OCI-LY3 (cell line): ENCODE data around the gene ARSG.

ENCODE experiments used
- H2AFZ ChIP-seq: fragments of 200-600, 300-600 bp; shearing (Covaris generic); 2 replicates; pipeline ENCODE4 v1.6.0; 2014; ENCODE audit warnings: antibody characterized with exemption, low read depth, low read length
- H3K27ac ChIP-seq: fragments of 200-600, 300-600 bp; sonication (generic); 2 replicates; pipeline ENCODE4 v1.5.1; 2014; ENCODE audit warnings: mild to moderate bottlenecking, low read length, moderate library complexity, mixed read lengths
- H3K27me3 ChIP-seq: fragments of 200-600, 300-600 bp; sonication (generic); 2 replicates; pipeline ENCODE4 v1.6.1; 2014; ENCODE audit warnings: low read depth, low read length, mixed read lengths
- H3K36me3 ChIP-seq: fragments of 200-600, 300-600 bp; sonication (generic); replicated peaks from 2 replicates; pipeline ENCODE3; 2014; ENCODE audit warnings: low read depth, low read length, mixed read lengths
- H3K4me1 ChIP-seq: fragments of 300-600, 200-600 bp; sonication (generic); 2 replicates; pipeline ENCODE4 v1.6.1; 2014; ENCODE audit warnings: low read length, mixed read lengths
- H3K4me2 ChIP-seq: fragments of 200-600, 300-600 bp; sonication (generic); 2 replicates; pipeline ENCODE4 v1.6.1; 2014; ENCODE audit warnings: low read length, mixed read lengths
- H3K4me3 ChIP-seq: fragments of 300-600, 200-600 bp; sonication (generic); 2 replicates; pipeline ENCODE4 v1.5.1; 2014; ENCODE audit warnings: antibody characterized with exemption, mild to moderate bottlenecking, low read length, moderate library complexity
- H3K79me2 ChIP-seq: fragments of 300-600, 200-600 bp; shearing (Covaris generic); 2 replicates; pipeline ENCODE4 v1.6.1; 2014; ENCODE audit warnings: mild to moderate bottlenecking, low read length, mixed read lengths
- H3K9ac ChIP-seq: fragments of 300-600, 200-600 bp; shearing (Covaris generic); 2 replicates; pipeline ENCODE4 v1.6.0; 2014; ENCODE audit warnings: mild to moderate bottlenecking, low read length, moderate library complexity
- H3K9me3 ChIP-seq: fragments of 200-600, 300-600 bp; shearing (Covaris generic); 2 replicates; pipeline ENCODE4 v1.6.1; 2014; ENCODE audit warnings: low read length, mixed read lengths; ENCODE audit not compliant: insufficient read depth
- H4K20me1 ChIP-seq: fragments of 200-600, 300-600 bp; sonication (generic); 2 replicates; pipeline ENCODE4 v1.6.1; 2016; ENCODE audit warnings: low read length, mixed read lengths; ENCODE audit not compliant: insufficient read depth
- EZH2phosphoT487 ChIP-seq: fragments of 200-600 bp; shearing (Covaris generic); IDR thresholded peaks from 2 replicates; pipeline ENCODE4 v1.6.1; 2018; ENCODE audit warnings: antibody characterized with exemption, mixed run types, low read depth
- TF ChIP-seq, protein P1 (sequence below): fragments of 200-600, 300-600 bp; sonication (generic); IDR thresholded peaks from 2 replicates; pipeline ENCODE4 v1.5.1; 2014; ENCODE audit warnings: antibody characterized with exemption, low read length, low read depth

Gene ARSG

DNA sequence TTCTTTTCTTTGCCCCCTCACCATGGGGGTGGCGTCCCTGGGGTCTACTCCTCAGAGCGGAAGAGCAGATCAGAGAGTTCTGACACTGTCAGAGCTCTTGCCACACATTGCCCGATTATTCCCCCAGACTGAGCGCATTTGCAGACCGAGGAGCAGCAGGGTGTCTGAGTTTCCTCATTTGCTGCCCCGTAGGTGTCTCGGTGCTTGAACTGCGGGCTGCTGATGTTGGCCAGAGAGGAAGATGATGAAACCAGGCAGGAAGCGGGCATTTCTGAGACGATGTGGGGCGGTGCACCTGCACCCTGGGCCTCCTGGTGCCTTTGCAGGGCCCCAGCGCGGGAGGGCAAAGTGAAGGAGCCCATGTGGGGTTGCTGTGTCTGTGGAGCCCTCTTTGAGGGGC lies 55.2 kb downstream of the ARSG start:
- TF ChIP-seq, protein P1, sequence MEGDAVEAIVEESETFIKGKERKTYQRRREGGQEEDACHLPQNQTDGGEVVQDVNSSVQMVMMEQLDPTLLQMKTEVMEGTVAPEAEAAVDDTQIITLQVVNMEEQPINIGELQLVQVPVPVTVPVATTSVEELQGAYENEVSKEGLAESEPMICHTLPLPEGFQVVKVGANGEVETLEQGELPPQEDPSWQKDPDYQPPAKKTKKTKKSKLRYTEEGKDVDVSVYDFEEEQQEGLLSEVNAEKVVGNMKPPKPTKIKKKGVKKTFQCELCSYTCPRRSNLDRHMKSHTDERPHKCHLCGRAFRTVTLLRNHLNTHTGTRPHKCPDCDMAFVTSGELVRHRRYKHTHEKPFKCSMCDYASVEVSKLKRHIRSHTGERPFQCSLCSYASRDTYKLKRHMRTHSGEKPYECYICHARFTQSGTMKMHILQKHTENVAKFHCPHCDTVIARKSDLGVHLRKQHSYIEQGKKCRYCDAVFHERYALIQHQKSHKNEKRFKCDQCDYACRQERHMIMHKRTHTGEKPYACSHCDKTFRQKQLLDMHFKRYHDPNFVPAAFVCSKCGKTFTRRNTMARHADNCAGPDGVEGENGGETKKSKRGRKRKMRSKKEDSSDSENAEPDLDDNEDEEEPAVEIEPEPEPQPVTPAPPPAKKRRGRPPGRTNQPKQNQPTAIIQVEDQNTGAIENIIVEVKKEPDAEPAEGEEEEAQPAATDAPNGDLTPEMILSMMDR = no peak
- TF ChIP-seq EZH2phosphoT487 = no peak
- no peaks in the 10 kb centered on the region for H3K9me3 ChIP-seq
- no peaks in the 10 kb centered on the region for H3K36me3 ChIP-seq
- peak overlapping the region; percentile 85 for H3K4me2 ChIP-seq
- H3K4me3 ChIP-seq = peak overlapping the region; percentile 74
- H3K27ac ChIP-seq = peak overlapping the region; percentile 88
- H3K9ac ChIP-seq = peak overlapping the region; percentile 79
- no peaks in the 10 kb centered on the region for H4K20me1 ChIP-seq
- peaks cover 32% of the 10 kb centered on the region for H3K4me1 ChIP-seq
- H3K27me3 ChIP-seq = no peaks in the 10 kb centered on the region
- H2AFZ ChIP-seq = peak overlapping the region; percentile 86
- H3K79me2 ChIP-seq = no peaks in the 10 kb centered on the region

DNA sequence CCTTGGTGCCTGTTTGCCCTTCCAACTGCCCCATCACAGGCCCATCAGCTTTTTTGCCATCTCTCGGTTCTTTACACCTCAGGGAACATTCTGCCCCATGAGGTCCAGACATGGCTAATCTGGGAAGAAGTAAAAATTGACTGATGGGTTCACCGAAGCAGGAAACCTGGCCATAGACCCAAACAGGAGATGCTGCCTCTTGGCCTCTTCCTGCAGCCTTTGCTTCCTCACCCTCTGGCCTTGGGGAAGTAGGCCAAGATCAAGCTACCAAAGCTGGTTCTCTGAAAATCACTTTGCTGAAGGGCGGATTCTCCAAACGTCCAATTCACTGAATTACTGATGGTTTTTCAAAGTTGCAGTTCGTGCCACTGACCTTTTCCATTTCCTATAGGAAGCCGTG lies 56.1 kb downstream of the ARSG start:
- Histone ChIP-seq H3K9me3 (no peaks in the 10 kb centered on the region), H3K4me1 (peaks cover 32% of the 10 kb centered on the region), H2AFZ (no peak overlapping the region), H3K36me3 (no peaks in the 10 kb centered on the region), H4K20me1 (no peaks in the 10 kb centered on the region), H3K4me2 (no peak overlapping the region; the same call in 1 of the 2 replicates), H3K79me2 (no peaks in the 10 kb centered on the region), H3K4me3 (no peak overlapping the region), H3K9ac (no peak overlapping the region), H3K27me3 (no peaks in the 10 kb centered on the region), H3K27ac (0 out of 2 replicates have a peak overlapping the region, but pooled peaks have one; percentile 88)
- TF ChIP-seq, protein P1 = no peak
- TF ChIP-seq EZH2phosphoT487 = no peak

DNA sequence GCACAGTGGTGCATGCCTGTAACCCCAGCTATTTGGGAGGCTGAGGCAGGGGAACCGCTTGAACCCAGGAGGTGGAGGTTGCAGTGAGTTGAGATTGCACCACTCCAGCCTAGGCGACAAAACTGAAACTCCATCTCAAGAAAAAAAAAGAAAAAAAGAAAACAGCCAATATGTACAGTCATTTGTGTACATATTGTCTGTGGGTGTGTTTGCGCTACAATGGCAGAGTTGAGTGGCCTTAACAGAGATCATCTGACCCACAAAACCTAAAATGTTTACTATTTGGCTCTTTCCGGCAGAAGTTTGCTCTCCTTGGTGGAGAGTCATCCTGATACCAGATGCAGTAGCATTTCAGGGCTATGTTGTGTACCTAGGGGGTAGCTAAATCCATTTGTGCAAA lies 57.9 kb downstream of the ARSG start:
- H3K4me3 ChIP-seq = no peak overlapping the region
- TF ChIP-seq, protein P1 = no peak
- no peak for TF ChIP-seq EZH2phosphoT487
- H3K4me1 ChIP-seq = peaks cover 24% of the 10 kb centered on the region
- no peaks in the 10 kb centered on the region for H3K79me2 ChIP-seq
- no peaks in the 10 kb centered on the region for H3K9me3 ChIP-seq
- no peak overlapping the region for H2AFZ ChIP-seq
- no peak overlapping the region for H3K4me2 ChIP-seq
- no peak overlapping the region for H3K27ac ChIP-seq
- no peak overlapping the region for H3K9ac ChIP-seq
- H3K27me3 ChIP-seq = no peaks in the 10 kb centered on the region
- no peaks in the 10 kb centered on the region for H4K20me1 ChIP-seq
- no peaks in the 10 kb centered on the region for H3K36me3 ChIP-seq

DNA sequence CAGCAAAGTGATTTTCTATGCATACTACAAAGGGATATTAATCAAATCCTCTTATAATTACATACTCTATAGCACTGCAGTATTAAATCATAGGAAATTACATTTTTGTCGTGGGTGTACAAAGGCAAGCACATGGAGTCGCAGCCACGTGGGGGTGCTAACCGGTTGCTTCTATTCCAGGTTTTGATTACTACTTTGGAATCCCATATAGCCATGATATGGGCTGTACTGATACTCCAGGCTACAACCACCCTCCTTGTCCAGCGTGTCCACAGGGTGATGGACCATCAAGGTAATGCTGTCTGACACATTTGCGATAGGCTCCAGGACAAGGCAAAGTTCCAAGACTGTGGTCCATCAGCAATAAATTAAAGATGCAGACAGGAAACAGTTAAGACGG lies 60.1 kb downstream of the ARSG start:
- Histone ChIP-seq H3K9ac (no peak overlapping the region), H3K4me3 (no peak overlapping the region), H3K79me2 (no peaks in the 10 kb centered on the region), H3K36me3 (no peaks in the 10 kb centered on the region), H3K4me2 (no peak overlapping the region), H2AFZ (no peak overlapping the region), H3K9me3 (no peaks in the 10 kb centered on the region), H3K4me1 (peaks cover 10% of the 10 kb centered on the region), H4K20me1 (no peaks in the 10 kb centered on the region), H3K27ac (no peak overlapping the region), H3K27me3 (no peaks in the 10 kb centered on the region)
- TF ChIP-seq EZH2phosphoT487 = no peak
- TF ChIP-seq, protein P1 = no peak
